CD14-positive monocyte (primary cell): Measurements from ENCODE around the gene ETV2. TPM values are rescaled to one million over a fixed set of nuclear protein-coding genes. Genes with fewer than 3 reads are reported as not detected.

ENCODE experiments used
- DNase-seq, 3 donors: peaks; one replicate each; pipeline ENCODE4 v3.0.0-alpha.2; 2011 to 2022
- H2AFZ ChIP-seq: 2 replicates; pipeline ENCODE4 v1.6.0; 2012; ENCODE audit warnings: mild to moderate bottlenecking, low read depth, low read length, inconsistent platforms; ENCODE audit not compliant: insufficient read depth, poor library complexity, severe bottlenecking
- H3K27ac ChIP-seq, 2 donors: 1 replicate in 1 of 2; 2 replicates in 1 of 2; pipeline ENCODE4 v1.5.1; 2012 to 2013; ENCODE audit warnings: low read length in 2 of 2, control low read depth in 1 of 2, inconsistent platforms in 1 of 2, low read depth in 1 of 2, mild to moderate bottlenecking in 1 of 2
- H3K27me3 ChIP-seq, 2 donors: one replicate each; pipeline versions ENCODE4 v1.6.0 to v1.6.1; 2011 to 2013; ENCODE audit warnings: low read length in 2 of 2; ENCODE audit not compliant: control insufficient read depth in 2 of 2, insufficient read depth in 2 of 2
- H3K36me3 ChIP-seq, 2 donors: replicated peaks in 1 of 2; 1 replicate in 1 of 2; 2 replicates in 1 of 2; pipeline versions ENCODE4 v1.5.1 to v1.6.1; 2012 to 2013; ENCODE audit warnings: low read length in 2 of 2, control low read depth in 1 of 2, inconsistent platforms in 1 of 2, mild to moderate bottlenecking in 1 of 2; ENCODE audit not compliant: insufficient read depth in 2 of 2, control insufficient read depth in 1 of 2
- H3K4me1 ChIP-seq, 2 donors: 1 replicate in 1 of 2; 2 replicates in 1 of 2; pipeline versions ENCODE4 v1.5.1 to v1.6.1; 2012 to 2013; ENCODE audit warnings: low read length in 2 of 2, control low read depth in 1 of 2, inconsistent platforms in 1 of 2, mild to moderate bottlenecking in 1 of 2, moderate library complexity in 1 of 2; ENCODE audit not compliant: insufficient read depth in 2 of 2, control insufficient read depth in 1 of 2
- H3K4me2 ChIP-seq: replicated peaks from 2 replicates; pipeline ENCODE3; 2012; ENCODE audit warnings: low read length, moderate library complexity, mild to moderate bottlenecking; ENCODE audit not compliant: poor library complexity, severe bottlenecking; ENCODE audit errors: extremely low read depth
- H3K4me3 ChIP-seq, 3 experiments: fragments of 200-600 bp in 1 of 3; sonication (generic) in 1 of 3; replicated peaks in 1 of 3; 1 replicate in 2 of 3; 2 replicates in 1 of 3; pipeline ENCODE4 v1.5.1; 2011 to 2013; ENCODE audit warnings: low read length in 3 of 3, mild to moderate bottlenecking in 3 of 3, control low read depth in 2 of 3, low read depth in 2 of 3, inconsistent platforms in 1 of 3, moderate library complexity in 1 of 3
- H3K79me2 ChIP-seq: 2 replicates; pipeline ENCODE4 v1.6.0; 2012; ENCODE audit warnings: mild to moderate bottlenecking, control low read depth, inconsistent platforms, low read length, moderate library complexity; ENCODE audit not compliant: insufficient read depth
- H3K9ac ChIP-seq: 2 replicates; pipeline ENCODE4 v1.6.0; 2017; ENCODE audit warnings: low read length, mild to moderate bottlenecking; ENCODE audit not compliant: insufficient read depth, poor library complexity, severe bottlenecking
- H3K9me3 ChIP-seq, 2 donors: replicated peaks in 1 of 2; 1 replicate in 1 of 2; 2 replicates in 1 of 2; pipeline versions ENCODE4 v1.5.1 to v1.6.1; 2012 to 2013; ENCODE audit warnings: low read length in 2 of 2, control low read depth in 1 of 2; ENCODE audit not compliant: control insufficient read depth in 1 of 2, insufficient read depth in 1 of 2
- H4K20me1 ChIP-seq: 2 replicates; pipeline ENCODE4 v1.6.0; 2012; ENCODE audit warnings: mild to moderate bottlenecking, low read length, control low read depth, moderate library complexity; ENCODE audit not compliant: insufficient read depth
- H3K27ac Mint-ChIP-seq, 7 donors: one replicate each; pipeline ENCODE4 v1.8.0; 2020; ENCODE audit warnings: mild to moderate bottlenecking in 7 of 7, mixed read lengths in 7 of 7, moderate library complexity in 6 of 7, inconsistent platforms in 2 of 7
- H3K27me3 Mint-ChIP-seq, 3 donors: one replicate each; pipeline ENCODE4 v1.8.0; 2021 to 2022; ENCODE audit warnings: low read depth in 3 of 3, mild to moderate bottlenecking in 3 of 3, mixed read lengths in 3 of 3, moderate library complexity in 3 of 3, inconsistent platforms in 1 of 3
- H3K36me3 Mint-ChIP-seq, 2 donors: one replicate each; pipeline ENCODE4 v1.8.0; 2020; ENCODE audit warnings: mixed read lengths in 2 of 2, inconsistent platforms in 1 of 2, mild to moderate bottlenecking in 1 of 2
- H3K4me1 Mint-ChIP-seq: one replicate; pipeline ENCODE4 v1.8.0; 2020; ENCODE audit warnings: mild to moderate bottlenecking, mixed read lengths
- H3K4me3 Mint-ChIP-seq, 2 donors: one replicate each; pipeline ENCODE4 v1.8.0; 2020; ENCODE audit warnings: mild to moderate bottlenecking in 2 of 2, mixed read lengths in 2 of 2, moderate library complexity in 1 of 2
- H3K9me3 Mint-ChIP-seq, 7 donors: one replicate each; pipeline ENCODE4 v1.8.0; 2020 to 2022; ENCODE audit warnings: mixed read lengths in 7 of 7, mild to moderate bottlenecking in 6 of 7, moderate library complexity in 6 of 7, inconsistent platforms in 2 of 7
- CTCF ChIP-seq: fragments of 200-600 bp; IDR thresholded peaks from one replicate; pipeline ENCODE4 v1.8.0; 2022; ENCODE audit warnings: antibody characterized with exemption, mild to moderate bottlenecking
- WGBS: methylation state at CpG from one replicate; pipeline ENCODE4 v1.1.5; 2013; ENCODE audit warnings: missing lambda C conversion rate; ENCODE audit not compliant: insufficient coverage; 5-methylcytosine and 5-hydroxymethylcytosine counted together
- intact Hi-C, 2 donors: fragments of 100-400 bp; cut with micrococcal nuclease; formaldehyde crosslinking; loops; one replicate each; pipeline versions ENCODE4 v1.15.0 to v1.15.1; 2023
- polyA plus RNA-seq, 3 donors: library from polyadenylated mRNA; depleted of rRNA in 1 of 3; unstranded in 2 of 3; stranded (reverse) in 1 of 3; fragments of 300-500 nt in 2 of 3; fragments of >200 nt in 1 of 3; fragmentation: Illumina TruSeq in 2 of 3; gene quantifications; 1 replicate in 2 of 3; 2 replicates in 1 of 3; pipeline ENCODE4 v1.2.3, GENCODE V29; 2012 to 2021

Gene ETV2
- polyA plus RNA-seq, 3 donors = 0.17 to 0.93 (median 0.82) TPM

- H3K4me3 ChIP-seq = peak overlapping the region in 1 of 3 experiments; percentile 31
- H3K4me3 Mint-ChIP-seq = peak overlapping the region; percentile 34 to 48
- H3K9ac ChIP-seq = no peak overlapping the region
These were observed 31.6 kb upstream of the ETV2 start for GRCh38 chr19:35609851-35610353.

GRCh38 chr19:35612224-35612558, 29.4 kb upstream of the ETV2 start:
- H3K27ac ChIP-seq = no peak overlapping the region
- H3K4me2 ChIP-seq = peak overlapping the region; percentile 100
- H2AFZ ChIP-seq = peak overlapping the region; percentile 100
- H3K27me3 ChIP-seq = no peaks in the 10 kb centered on the region
- H3K9me3 ChIP-seq = peaks cover 16 to 17% of the 10 kb centered on the region in 2 donors
- peaks cover 12 to 23% (median 21%) of the 10 kb centered on the region in 7 donors for H3K9me3 Mint-ChIP-seq
- DNase-seq = no peak
- H3K9ac ChIP-seq = peak overlapping the region; percentile 47
- H3K79me2 ChIP-seq = peaks cover 9% of the 10 kb centered on the region
- TF ChIP-seq CTCF = no peak
- peaks cover 30 to 35% of the 10 kb centered on the region in 2 donors for H3K4me1 ChIP-seq
- intact Hi-C loops = loop anchor here in 1 of 2 donors (2.0 to 5.0 kb wide), 2 partner anchors 17 to 35 kb away; partner anchors contain the start of genes COX6B1 and RBM42
- WGBS = 42% methylated on average over 8 of the region's 9 CpGs
- H3K27me3 Mint-ChIP-seq = peaks cover 0 to 6% (median 2%) of the 10 kb centered on the region in 3 donors
- no peaks in the 10 kb centered on the region for H4K20me1 ChIP-seq
- peak overlapping the region in 6 of 7 donors; percentile 46 to 87 (median 76) for H3K27ac Mint-ChIP-seq
- H3K36me3 ChIP-seq = peaks cover 2 to 6% of the 10 kb centered on the region in 2 donors
- peak overlapping the region in 2 of 3 experiments; percentile 83 to 96 for H3K4me3 ChIP-seq
- peaks cover 30% of the 10 kb centered on the region for H3K4me1 Mint-ChIP-seq
- peaks cover 12 to 13% of the 10 kb centered on the region in 2 donors for H3K36me3 Mint-ChIP-seq
- H3K4me3 Mint-ChIP-seq = peak overlapping the region; percentile 76

More at GRCh38 chr19:35609851-35610353, 31.6 kb upstream of the ETV2 start:
- H3K4me2 ChIP-seq = peak overlapping the region; percentile 17
- H3K27me3 ChIP-seq = no peaks in the 10 kb centered on the region
- H2AFZ ChIP-seq = peak overlapping the region; percentile 69
- H3K27ac Mint-ChIP-seq = peak overlapping the region; percentile 84 to 93 (median 87)
- H3K79me2 ChIP-seq = peaks cover 9% of the 10 kb centered on the region
- peaks cover 33 to 35% of the 10 kb centered on the region in 2 donors for H3K4me1 ChIP-seq
- H3K36me3 Mint-ChIP-seq = peaks cover 2 to 5% of the 10 kb centered on the region in 2 donors
- intact Hi-C loops = loop anchor here in 1 of 2 donors (5.0 kb wide), 1 partner anchor 37 kb away; the partner anchor contains the start of gene COX6B1
- TF ChIP-seq CTCF = no peak
- peak; percentile 71 to 87 (median 73) for DNase-seq
- H3K36me3 ChIP-seq = no peaks in the 10 kb centered on the region
- WGBS = 25% methylated on average over 5 of the region's 6 CpGs
- H3K9me3 ChIP-seq = peaks cover 27 to 31% of the 10 kb centered on the region in 2 donors
- peak overlapping the region; percentile 72 to 82 for H3K27ac ChIP-seq
- H3K27me3 Mint-ChIP-seq = peaks cover 0 to 6% (median 2%) of the 10 kb centered on the region in 3 donors
- H4K20me1 ChIP-seq = no peaks in the 10 kb centered on the region
- peaks cover 14 to 38% (median 34%) of the 10 kb centered on the region in 7 donors for H3K9me3 Mint-ChIP-seq
- H3K4me1 Mint-ChIP-seq = peaks cover 33% of the 10 kb centered on the region
